ENCODE measurements around the gene ATP2A1. TPM values are rescaled to one million over a fixed set of nuclear protein-coding genes. Genes with fewer than 3 reads are reported as not detected.

Gene ATP2A1
- total RNA-seq, 4 donors from 2014 or later, result 0.19 to 0.26 TPM; not detected in 2

GRCh38 chr16:28930652-28931051, 52.4 kb downstream of the ATP2A1 start:
- no peaks in the 10 kb centered on the region for H3K9me3 ChIP-seq
- WGBS, 2 donors, result 53 to 60% methylated on average over 3 of the region's 3 CpGs
- H3K27ac ChIP-seq, result no peak overlapping the region
- intact Hi-C loops (cut with DNase I), result no loop called here
- no peaks in the 10 kb centered on the region for H3K36me3 ChIP-seq
- no peak overlapping the region for H3K4me3 ChIP-seq
- no peaks in the 10 kb centered on the region for H3K27me3 ChIP-seq
- DNase-seq, result no peak
- no peak for TF ChIP-seq CTCF (IDR thresholded peaks at IDR 0.05)
- H3K4me1 ChIP-seq, result peaks cover 0 to 6% (median 4%) of the 10 kb centered on the region in 3 donors

DNA sequence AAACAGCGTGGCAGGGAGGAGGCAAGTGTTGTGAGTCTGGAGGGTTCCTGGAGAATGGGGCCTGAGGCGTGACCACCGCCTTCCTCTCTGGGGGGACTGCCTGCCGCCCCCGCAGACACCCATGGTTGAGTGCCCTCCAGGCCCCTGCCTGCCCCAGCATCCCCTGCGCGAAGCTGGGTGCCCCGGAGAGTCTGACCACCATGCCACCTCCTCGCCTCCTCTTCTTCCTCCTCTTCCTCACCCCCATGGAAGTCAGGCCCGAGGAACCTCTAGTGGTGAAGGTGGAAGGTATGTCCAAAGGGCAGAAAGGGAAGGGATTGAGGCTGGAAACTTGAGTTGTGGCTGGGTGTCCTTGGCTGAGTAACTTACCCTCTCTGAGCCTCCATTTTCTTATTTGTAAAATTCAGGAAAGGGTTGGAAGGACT, 53.5 kb downstream of the ATP2A1 start, which contains the start of gene CD19:
CD19 (plus strand) TSS at position 171 of the 425 bp plus-strand sequence; CDS start at position 201, 30 bp downstream.
- no peak for DNase-seq
- Histone ChIP-seq H3K27me3 (no peaks in the 10 kb centered on the region), H3K4me1 (peaks cover 0 to 11% (median under 1%) of the 10 kb centered on the region in 3 donors), H3K36me3 (no peaks in the 10 kb centered on the region), H3K4me3 (no peak within 1 kb of the TSS), H3K27ac (no peak within 1 kb of the TSS), H3K9me3 (no peaks in the 10 kb centered on the region)
- intact Hi-C loops (cut with DNase I), result no loop called here
- 77 to 90% methylated on average over 8 to 10 of the region's 10 CpGs for WGBS, 2 donors
- no peak for TF ChIP-seq CTCF (IDR thresholded peaks at IDR 0.05)
- TF ChIP-seq POLR2A (IDR thresholded peaks at IDR 0.05), result no peak

DNA sequence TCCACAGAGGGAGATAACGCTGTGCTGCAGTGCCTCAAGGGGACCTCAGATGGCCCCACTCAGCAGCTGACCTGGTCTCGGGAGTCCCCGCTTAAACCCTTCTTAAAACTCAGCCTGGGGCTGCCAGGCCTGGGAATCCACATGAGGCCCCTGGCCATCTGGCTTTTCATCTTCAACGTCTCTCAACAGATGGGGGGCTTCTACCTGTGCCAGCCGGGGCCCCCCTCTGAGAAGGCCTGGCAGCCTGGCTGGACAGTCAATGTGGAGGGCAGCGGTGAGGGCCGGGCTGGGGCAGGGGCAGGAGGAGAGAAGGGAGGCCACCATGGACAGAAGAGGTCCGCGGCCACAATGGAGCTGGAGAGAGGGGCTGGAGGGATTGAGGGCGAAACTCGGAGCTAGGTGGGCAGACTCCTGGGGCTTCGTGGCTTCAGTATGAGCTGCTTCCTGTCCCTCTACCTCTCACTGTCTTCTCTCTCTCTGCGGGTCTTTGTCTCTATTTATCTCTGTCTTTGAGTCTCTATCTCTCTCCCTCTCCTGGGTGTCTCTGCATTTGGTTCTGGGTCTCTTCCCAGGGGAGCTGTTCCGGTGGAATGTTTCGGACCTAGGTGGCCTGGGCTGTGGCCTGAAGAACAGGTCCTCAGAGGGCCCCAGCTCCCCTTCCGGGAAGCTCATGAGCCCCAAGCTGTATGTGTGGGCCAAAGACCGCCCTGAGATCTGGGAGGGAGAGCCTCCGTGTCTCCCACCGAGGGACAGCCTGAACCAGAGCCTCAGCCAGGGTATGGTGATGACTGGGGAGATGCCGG, 54.3 kb downstream of the ATP2A1 start:
- no peak overlapping the region for H3K27ac ChIP-seq
- H3K4me3 ChIP-seq, result no peak overlapping the region
- intact Hi-C loops (cut with DNase I), result no loop called here
- no peaks in the 10 kb centered on the region for H3K9me3 ChIP-seq
- no peak for DNase-seq
- no peaks in the 10 kb centered on the region for H3K27me3 ChIP-seq
- H3K4me1 ChIP-seq, result peaks cover 0 to 12% (median 3%) of the 10 kb centered on the region in 3 donors
- 80 to 88% methylated on average over 8 to 9 of the region's 20 CpGs for WGBS, 2 donors
- no peaks in the 10 kb centered on the region for H3K36me3 ChIP-seq
- TF ChIP-seq POLR2A (IDR thresholded peaks at IDR 0.05), result no peak
- TF ChIP-seq CTCF (IDR thresholded peaks at IDR 0.05), result no peak

DNA sequence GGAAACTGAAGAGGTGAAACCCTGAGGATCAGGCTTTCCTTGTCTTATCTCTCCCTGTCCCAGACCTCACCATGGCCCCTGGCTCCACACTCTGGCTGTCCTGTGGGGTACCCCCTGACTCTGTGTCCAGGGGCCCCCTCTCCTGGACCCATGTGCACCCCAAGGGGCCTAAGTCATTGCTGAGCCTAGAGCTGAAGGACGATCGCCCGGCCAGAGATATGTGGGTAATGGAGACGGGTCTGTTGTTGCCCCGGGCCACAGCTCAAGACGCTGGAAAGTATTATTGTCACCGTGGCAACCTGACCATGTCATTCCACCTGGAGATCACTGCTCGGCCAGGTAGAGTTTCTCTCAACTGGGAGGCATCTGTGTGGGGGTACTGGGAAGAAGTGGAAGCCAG, 54.9 kb downstream of the ATP2A1 start:
- H3K4me1 ChIP-seq, result peaks cover 0 to 12% (median 3%) of the 10 kb centered on the region in 3 donors
- no peak overlapping the region for H3K27ac ChIP-seq
- no peaks in the 10 kb centered on the region for H3K36me3 ChIP-seq
- intact Hi-C loops (cut with DNase I), result no loop called here
- no peaks in the 10 kb centered on the region for H3K9me3 ChIP-seq
- WGBS, 2 donors, result 30 to 59% methylated on average over 2 to 5 of the region's 8 CpGs
- TF ChIP-seq POLR2A (IDR thresholded peaks at IDR 0.05), result no peak
- TF ChIP-seq CTCF (IDR thresholded peaks at IDR 0.05), result no peak
- no peak overlapping the region for H3K4me3 ChIP-seq
- no peak for DNase-seq
- H3K27me3 ChIP-seq, result no peaks in the 10 kb centered on the region

- H3K27ac ChIP-seq, result no peak overlapping the region
- intact Hi-C loops (cut with DNase I), result no loop called here
- H3K9me3 ChIP-seq, result no peaks in the 10 kb centered on the region
- no peak overlapping the region for H3K4me3 ChIP-seq
- H3K27me3 ChIP-seq, result no peaks in the 10 kb centered on the region
- TF ChIP-seq POLR2A (IDR thresholded peaks at IDR 0.05) (no peak), CTCF (IDR thresholded peaks at IDR 0.05) (no peak)
- 92 to 97% methylated on average over 2 to 4 of the region's 4 CpGs for WGBS, 2 donors
- H3K36me3 ChIP-seq, result no peaks in the 10 kb centered on the region
- DNase-seq, result no peak
- peaks cover 0 to 12% (median 3%) of the 10 kb centered on the region in 3 donors for H3K4me1 ChIP-seq
Measured at GRCh38 chr16:28935346-28935745, 57.1 kb downstream of the ATP2A1 start.

Data from esophagus squamous epithelium (tissue), 5 donors.